Stimulated activated CD4-positive, alpha-beta T cell treated with anti-CD3 and anti-CD28 coated beads, Interleukin-2, amount 100 ng/mL, for 4 hours (primary cell): ENCODE data around the gene NMNAT1.
A peak's percentile ranks its signal among the peaks of the same experiment; 100 is the strongest.
"Not testable (repeated sequence)": the region's sequence is repeated elsewhere in the genome, so short reads cannot be mapped to it uniquely, and the experiment has no call there.

Experiments used
- DNase-seq: peaks from one replicate; pipeline ENCODE4 v3.0.0-alpha.2; 2020; ENCODE audit warnings: low read depth

NMNAT1 gene

GRCh38 chr1:10020086-10020485, 76.8 kb downstream of the NMNAT1 start:
- no peak for DNase-seq

GRCh38 chr1:10020678-10021077, 77.4 kb downstream of the NMNAT1 start:
- DNase-seq = not testable (repeated sequence)

- DNase-seq = not testable (repeated sequence)
Measured at GRCh38 chr1:10021992-10022391, 78.7 kb downstream of the NMNAT1 start.

GRCh38 chr1:10022656-10023055, 79.4 kb downstream of the NMNAT1 start:
- DNase-seq = no peak

- no peak for DNase-seq
Measured at GRCh38 chr1:10025354-10025753, 82.1 kb downstream of the NMNAT1 start.

- no peak for DNase-seq
Measured at GRCh38 chr1:10027027-10027426, 83.8 kb downstream of the NMNAT1 start.

- DNase-seq = not testable (repeated sequence)
Measured at GRCh38 chr1:10028956-10029500, 85.8 kb downstream of the NMNAT1 start.

- no peak for DNase-seq
Measured at GRCh38 chr1:10031461-10031860, 88.2 kb downstream of the NMNAT1 start.

- DNase-seq = peak; percentile 98
Measured at GRCh38 chr1:10032590-10033358, 89.5 kb downstream of the NMNAT1 start, which contains the start of gene UBE4B. Gene UBE4B, plus strand, starts transcription at chr1:10032958. Its CDS starts 713 bp downstream, at chr1:10033671.

GRCh38 chr1:10033359-10033845, 90.1 kb downstream of the NMNAT1 start:
- DNase-seq = no peak
